Endothelial cell (in vitro differentiated cells): ENCODE data around the gene IDS. TPM values are rescaled to one million over a fixed set of nuclear protein-coding genes. Genes with fewer than 3 reads are reported as not detected.

Experiments
- DNase-seq: peaks from one replicate; pipeline ENCODE4 v3.0.0; 2021; ENCODE audit warnings: low spot score
- H3K27ac Mint-ChIP-seq: one replicate; pipeline ENCODE4 v1.8.0; 2021; ENCODE audit warnings: mixed read lengths, inconsistent platforms; ENCODE audit not compliant: unreplicated experiment
- H3K27me3 Mint-ChIP-seq: one replicate; pipeline ENCODE4 v1.8.0; 2021; ENCODE audit warnings: mild to moderate bottlenecking, moderate library complexity, mixed read lengths, inconsistent platforms; ENCODE audit not compliant: unreplicated experiment
- H3K36me3 Mint-ChIP-seq: one replicate; pipeline ENCODE4 v1.8.0; 2021; ENCODE audit warnings: mild to moderate bottlenecking, low read depth, mixed read lengths, inconsistent platforms; ENCODE audit not compliant: unreplicated experiment
- H3K4me1 Mint-ChIP-seq: one replicate; pipeline ENCODE4 v1.8.0; 2021; ENCODE audit warnings: mild to moderate bottlenecking, mixed read lengths, inconsistent platforms; ENCODE audit not compliant: unreplicated experiment
- H3K4me3 Mint-ChIP-seq: one replicate; pipeline ENCODE4 v1.8.0; 2021; ENCODE audit warnings: mild to moderate bottlenecking, mixed read lengths, inconsistent platforms; ENCODE audit not compliant: unreplicated experiment
- H3K9me3 Mint-ChIP-seq: one replicate; pipeline ENCODE4 v1.8.0; 2021; ENCODE audit warnings: mixed read lengths, inconsistent platforms; ENCODE audit not compliant: unreplicated experiment
- CTCF ChIP-seq: fragments of 200-600 bp; sonication (generic); IDR thresholded peaks from one replicate; pipeline ENCODE4 v1.5.0; 2021; ENCODE audit warnings: antibody characterized with exemption; ENCODE audit not compliant: unreplicated experiment
- total RNA-seq: library from RNA; stranded (reverse); fragmentation: NEBNext Ultra II Directional; extraction: Animal tissue kit (Norgen Biotek cat#: 25700); gene quantifications from one replicate; pipeline ENCODE4 v1.2.1, GENCODE V29; 2021; ENCODE audit not compliant: unreplicated experiment

IDS gene
- total RNA-seq, 1 donor from 2014 or later: 99.2 TPM

- Mint-ChIP-seq H3K9me3 (no peaks in the 10 kb centered on the region), H3K36me3 (no peaks in the 10 kb centered on the region), H3K27me3 (peaks cover 1% of the 10 kb centered on the region), H3K27ac (no peak overlapping the region), H3K4me3 (no peak overlapping the region), H3K4me1 (no peaks in the 10 kb centered on the region)
- TF ChIP-seq CTCF: no peak
- DNase-seq: no peak
These were observed 43.4 kb downstream of the IDS start for GRCh38 chrX:149461746-149462145.

- H3K27me3 Mint-ChIP-seq: no peaks in the 10 kb centered on the region
These were observed 46.5 kb downstream of the IDS start for GRCh38 chrX:149458586-149458985.

GRCh38 chrX:149456476-149457245, 48.4 kb downstream of the IDS start:
- H3K4me1 Mint-ChIP-seq: no peaks in the 10 kb centered on the region

More at GRCh38 chrX:149458586-149458985, 46.5 kb downstream of the IDS start:
- TF ChIP-seq CTCF: no peak
- no peak for DNase-seq
- H3K4me1 Mint-ChIP-seq: no peaks in the 10 kb centered on the region
- H3K9me3 Mint-ChIP-seq: no peaks in the 10 kb centered on the region
- H3K4me3 Mint-ChIP-seq: no peak overlapping the region
- H3K27ac Mint-ChIP-seq: no peak overlapping the region
- H3K36me3 Mint-ChIP-seq: no peaks in the 10 kb centered on the region

GRCh38 chrX:149455934-149456333, 49.2 kb downstream of the IDS start:
- Mint-ChIP-seq H3K27ac (no peak overlapping the region), H3K4me3 (no peak overlapping the region)
- no peak for DNase-seq

More at GRCh38 chrX:149456476-149457245, 48.4 kb downstream of the IDS start:
- H3K27me3 Mint-ChIP-seq: no peaks in the 10 kb centered on the region
- no peak for TF ChIP-seq CTCF
- no peaks in the 10 kb centered on the region for H3K36me3 Mint-ChIP-seq
- no peak for DNase-seq
- no peak overlapping the region for H3K27ac Mint-ChIP-seq
- no peaks in the 10 kb centered on the region for H3K9me3 Mint-ChIP-seq
- H3K4me3 Mint-ChIP-seq: no peak overlapping the region

More at GRCh38 chrX:149455934-149456333, 49.2 kb downstream of the IDS start:
- no peaks in the 10 kb centered on the region for H3K27me3 Mint-ChIP-seq
- H3K9me3 Mint-ChIP-seq: no peaks in the 10 kb centered on the region
- TF ChIP-seq CTCF: no peak
- no peaks in the 10 kb centered on the region for H3K36me3 Mint-ChIP-seq
- H3K4me1 Mint-ChIP-seq: no peaks in the 10 kb centered on the region
